PC-9 (cell line): ENCODE data around the gene IFIT2. TPM values are rescaled to one million over a fixed set of nuclear protein-coding genes. Genes with fewer than 3 reads are reported as not detected.

Source experiments
- BruUV-seq: library from RNA; stranded (reverse); fragments of 400-500 nt; replicated peaks from 2 replicates; lab custom pipeline; 2021; lab: Mats Ljungman, UMichigan
- CTCF ChIA-PET: fragments of 300-600 bp; sonication (Branson Sonifier 250); formaldehyde crosslinking; loops from one replicate; lab custom pipeline; 2022; ENCODE audit warnings: antibody characterized with exemption; lab: Charles Lee
- POLR2A ChIA-PET: fragments of 300-600 bp; sonication (Branson Sonifier 250); formaldehyde crosslinking; loops from one replicate; lab custom pipeline; 2022; ENCODE audit warnings: antibody characterized with exemption; ENCODE audit not compliant: unreplicated experiment; lab: Charles Lee
- DNase-seq, 2 experiments: peaks; one replicate each; pipeline versions ENCODE4 v3.0.0 to v3.0.0-alpha.2; 2015 to 2022; ENCODE audit warnings: mixed read lengths in 1 of 2
- H2AFZ ChIP-seq: fragments of 200-600 bp; sonication (generic); 2 replicates; pipeline ENCODE4 v1.8.1; 2017; ENCODE audit warnings: antibody characterized with exemption
- H3F3A ChIP-seq: fragments of 200-600 bp; sonication (generic); 2 replicates; pipeline ENCODE4 v1.8.1; 2017; ENCODE audit warnings: antibody characterized with exemption, mild to moderate bottlenecking, low read depth; ENCODE audit not compliant: insufficient read depth
- H3K27ac ChIP-seq: fragments of 200-600 bp; sonication (generic); 2 replicates; pipeline ENCODE4 v1.6.1; 2016; ENCODE audit warnings: mixed run types
- H3K27me3 ChIP-seq: fragments of 200-600 bp; sonication (generic); 2 replicates; pipeline ENCODE4 v1.6.1; 2016; ENCODE audit warnings: low read depth, mixed run types; ENCODE audit not compliant: insufficient read depth
- H3K36me3 ChIP-seq: fragments of 200-600 bp; sonication (generic); 2 replicates; pipeline ENCODE4 v1.6.1; 2016; ENCODE audit warnings: low read depth, mixed run types
- H3K4me1 ChIP-seq: fragments of 200-600 bp; sonication (generic); replicated peaks from 2 replicates; pipeline ENCODE4 v1.6.1; 2016; ENCODE audit warnings: mixed run types; ENCODE audit not compliant: insufficient read depth
- H3K4me2 ChIP-seq: fragments of 200-600 bp; sonication (generic); 2 replicates; pipeline ENCODE4 v1.6.1; 2017; ENCODE audit warnings: mixed run types
- H3K4me3 ChIP-seq: fragments of 200-600 bp; sonication (generic); 2 replicates; pipeline ENCODE4 v1.6.1; 2016; ENCODE audit warnings: mixed run types
- H3K79me2 ChIP-seq: fragments of 200-600 bp; sonication (generic); 2 replicates; pipeline ENCODE4 v1.6.1; 2017; ENCODE audit warnings: low read depth, mixed run types
- H3K9me2 ChIP-seq: fragments of 200-600 bp; sonication (generic); 2 replicates; pipeline ENCODE4 v1.8.1; 2017; ENCODE audit warnings: mild to moderate bottlenecking; ENCODE audit not compliant: insufficient read depth
- H3K9me3 ChIP-seq: fragments of 200-600 bp; sonication (generic); 2 replicates; pipeline ENCODE4 v1.8.1; 2016; ENCODE audit warnings: low read depth; ENCODE audit not compliant: insufficient read depth
- H4K20me1 ChIP-seq: fragments of 200-600 bp; sonication (generic); 2 replicates; pipeline ENCODE4 v1.8.1; 2017; ENCODE audit not compliant: insufficient read depth
- CTCF ChIP-seq: fragments of 200-600 bp; sonication (generic); conservative IDR thresholded peaks from 2 replicates; pipeline ENCODE4 v1.6.1; 2017; ENCODE audit warnings: mixed run types, antibody characterized with exemption, mild to moderate bottlenecking, moderate library complexity
- EZH2 ChIP-seq: fragments of 200-600 bp; sonication (generic); IDR thresholded peaks from 2 replicates; pipeline ENCODE4 v1.8.0; 2017; ENCODE audit warnings: antibody characterized with exemption, low read depth
- intact Hi-C: fragments of 100-400 bp; cut with micrococcal nuclease; formaldehyde crosslinking; loops from one replicate; pipeline ENCODE4 v1.10.0; 2022; ENCODE audit not compliant: unreplicated experiment
- total RNA-seq: library from RNA; stranded (reverse); gene quantifications from 2 replicates; pipeline ENCODE4 v1.2.3, GENCODE V29; 2021

IFIT2 gene
- total RNA-seq, 1 experiment from 2014 or later: 4.4 TPM

GRCh38 chr10:89304446-89304845, 2.6 kb downstream of the IFIT2 start:
- H3F3A ChIP-seq: peaks cover 12% of the 10 kb centered on the region; the same call in 1 of the 2 replicates
- POLR2A ChIA-PET: no interaction called here
- H3K27ac ChIP-seq: no peak overlapping the region
- no peaks in the 10 kb centered on the region for H3K79me2 ChIP-seq
- CTCF ChIA-PET: interaction anchor here (0.6 kb wide), 1 partner anchor 647 kb away, joined by 4 read pairs; no protein-coding TSS in a partner anchor
- H4K20me1 ChIP-seq: no peaks in the 10 kb centered on the region
- intact Hi-C loops: no loop called here
- no peaks in the 10 kb centered on the region; the same call in 1 of the 2 replicates for H3K9me3 ChIP-seq
- no peaks in the 10 kb centered on the region for H3K27me3 ChIP-seq
- no TSS peak for BruUV-seq
- H3K4me2 ChIP-seq: peak overlapping the region; percentile 77; the same call in 1 of the 2 replicates
- H2AFZ ChIP-seq: no peak overlapping the region
- H3K36me3 ChIP-seq: peaks cover 6% of the 10 kb centered on the region; the same call in 1 of the 2 replicates
- H3K4me3 ChIP-seq: no peak overlapping the region
- no peak for TF ChIP-seq EZH2
- DNase-seq: no peak
- no peaks in the 10 kb centered on the region for H3K9me2 ChIP-seq
- H3K4me1 ChIP-seq: peaks cover 37% of the 10 kb centered on the region

GRCh38 chr10:89304925-89305324, 3.1 kb downstream of the IFIT2 start:
- intact Hi-C loops: no loop called here
- Histone ChIP-seq H3K9me3 (no peaks in the 10 kb centered on the region; the same call in 1 of the 2 replicates), H3K9me2 (no peaks in the 10 kb centered on the region), H3K27ac (no peak overlapping the region), H3K79me2 (no peaks in the 10 kb centered on the region), H3K4me1 (peaks cover 37% of the 10 kb centered on the region), H2AFZ (no peak overlapping the region), H3K36me3 (peaks cover 6% of the 10 kb centered on the region; the same call in 1 of the 2 replicates), H3F3A (peaks cover 12% of the 10 kb centered on the region; the same call in 1 of the 2 replicates), H3K27me3 (no peaks in the 10 kb centered on the region), H4K20me1 (no peaks in the 10 kb centered on the region), H3K4me2 (no peak overlapping the region), H3K4me3 (no peak overlapping the region)
- no peak for DNase-seq
- CTCF ChIA-PET: no interaction called here
- BruUV-seq: no TSS peak
- TF ChIP-seq EZH2 (no peak), CTCF (no peak)
- POLR2A ChIA-PET: no interaction called here

- Histone ChIP-seq H3F3A (peaks cover 12% of the 10 kb centered on the region; the same call in 1 of the 2 replicates), H3K4me3 (no peak overlapping the region), H3K4me2 (no peak overlapping the region), H3K27me3 (no peaks in the 10 kb centered on the region), H3K79me2 (no peaks in the 10 kb centered on the region), H3K36me3 (peaks cover 6% of the 10 kb centered on the region; the same call in 1 of the 2 replicates), H2AFZ (no peak overlapping the region), H3K27ac (no peak overlapping the region), H3K4me1 (peaks cover 35% of the 10 kb centered on the region), H3K9me3 (no peaks in the 10 kb centered on the region; the same call in 1 of the 2 replicates), H4K20me1 (no peaks in the 10 kb centered on the region), H3K9me2 (no peaks in the 10 kb centered on the region)
- CTCF ChIA-PET: no interaction called here
- POLR2A ChIA-PET: no interaction called here
- BruUV-seq: no TSS peak
- TF ChIP-seq EZH2: no peak
- no peak for TF ChIP-seq CTCF
- no peak for DNase-seq
- intact Hi-C loops: no loop called here
Measured at GRCh38 chr10:89305766-89306433, 4.1 kb downstream of the IFIT2 start.
